ENCODE data around the gene NR3C2. TPM values are rescaled to one million over a fixed set of nuclear protein-coding genes. Genes with fewer than 3 reads are reported as not detected.

Gene NR3C2
- total RNA-seq, 2 donors from 2014 or later = 0.44 to 0.82 TPM

- Histone ChIP-seq H3K4me3 (ENCODE audit: low read length) (no peak overlapping the region), H3K27me3 (ENCODE audit: control insufficient read depth, insufficient read depth, low read length, poor library complexity, severe bottlenecking) (no peaks in the 10 kb centered on the region), H3K9ac (ENCODE audit: extremely low read depth, low read length, poor library complexity, severe bottlenecking) (no peak overlapping the region), H3K36me3 (ENCODE audit: control insufficient read depth, insufficient read depth, low read length) (no peaks in the 10 kb centered on the region), H3K9me3 (ENCODE audit: control insufficient read depth, low read length) (no peaks in the 10 kb centered on the region), H3K4me1 (ENCODE audit: control insufficient read depth, insufficient read depth, low read length) (no peaks in the 10 kb centered on the region), H3K27ac (ENCODE audit: low read depth, low read length) (no peak overlapping the region)
- H3K4me1 Mint-ChIP-seq = peaks cover 2% of the 10 kb centered on the region
- no peaks in the 10 kb centered on the region for H3K27me3 Mint-ChIP-seq (ENCODE audit: insufficient read depth)
- TF ChIP-seq CTCF (conservative IDR thresholded peaks at IDR 0.05) = no peak
- H3K27ac Mint-ChIP-seq = no peak overlapping the region
- no peaks in the 10 kb centered on the region for H3K9me3 Mint-ChIP-seq
- 92 to 93% methylated on average over 5 to 11 of the region's 11 CpGs for WGBS, 2 experiments (ENCODE audit: insufficient coverage in 1 of 2, insufficient read length in 1 of 2)
- no peaks in the 10 kb centered on the region for H3K36me3 Mint-ChIP-seq (ENCODE audit: low read depth)
- no peak for DNase-seq
- no peak overlapping the region for H3K4me3 Mint-ChIP-seq
These were observed 349.7 kb downstream of the NR3C2 start for GRCh38 chr4:148092316-148093014.

GRCh38 chr4:148091896-148092295, 350.3 kb downstream of the NR3C2 start:
- H3K27me3 ChIP-seq (ENCODE audit: control insufficient read depth, insufficient read depth, low read length, poor library complexity, severe bottlenecking) = no peaks in the 10 kb centered on the region
- no peak for TF ChIP-seq CTCF (conservative IDR thresholded peaks at IDR 0.05)
- H3K4me1 ChIP-seq (ENCODE audit: control insufficient read depth, insufficient read depth, low read length) = no peaks in the 10 kb centered on the region
- no peak overlapping the region for H3K4me3 ChIP-seq (ENCODE audit: low read length)
- Mint-ChIP-seq H3K9me3 (no peaks in the 10 kb centered on the region), H3K27me3 (ENCODE audit: insufficient read depth) (no peaks in the 10 kb centered on the region), H3K4me3 (no peak overlapping the region), H3K27ac (no peak overlapping the region), H3K36me3 (ENCODE audit: low read depth) (no peaks in the 10 kb centered on the region), H3K4me1 (peaks cover 2% of the 10 kb centered on the region)
- no peaks in the 10 kb centered on the region for H3K9me3 ChIP-seq (ENCODE audit: control insufficient read depth, low read length)
- H3K27ac ChIP-seq (ENCODE audit: low read depth, low read length) = no peak overlapping the region
- no peak for DNase-seq
- H3K36me3 ChIP-seq (ENCODE audit: control insufficient read depth, insufficient read depth, low read length) = no peaks in the 10 kb centered on the region
- H3K9ac ChIP-seq (ENCODE audit: extremely low read depth, low read length, poor library complexity, severe bottlenecking) = no peak overlapping the region
- WGBS, 2 experiments (ENCODE audit: insufficient coverage in 1 of 2, insufficient read length in 1 of 2) = 86 to 96% methylated on average over 4 of the region's 4 CpGs

GRCh38 chr4:148090503-148091476, 351.4 kb downstream of the NR3C2 start:
- WGBS, 2 experiments (ENCODE audit: insufficient coverage in 1 of 2, insufficient read length in 1 of 2) = 91 to 96% methylated on average over 9 to 17 of the region's 17 CpGs
- Mint-ChIP-seq H3K27ac (no peak overlapping the region), H3K4me1 (no peaks in the 10 kb centered on the region)

More at GRCh38 chr4:148090503-148091476, 351.4 kb downstream of the NR3C2 start:
- no peaks in the 10 kb centered on the region for H3K27me3 ChIP-seq (ENCODE audit: control insufficient read depth, insufficient read depth, low read length, poor library complexity, severe bottlenecking)
- DNase-seq = no peak
- H3K27ac ChIP-seq (ENCODE audit: low read depth, low read length) = no peak overlapping the region
- no peaks in the 10 kb centered on the region for H3K9me3 ChIP-seq (ENCODE audit: control insufficient read depth, low read length)
- TF ChIP-seq CTCF (conservative IDR thresholded peaks at IDR 0.05) = no peak
- H3K9me3 Mint-ChIP-seq = no peaks in the 10 kb centered on the region
- H3K27me3 Mint-ChIP-seq (ENCODE audit: insufficient read depth) = no peaks in the 10 kb centered on the region
- no peak overlapping the region for H3K9ac ChIP-seq (ENCODE audit: extremely low read depth, low read length, poor library complexity, severe bottlenecking)
- H3K36me3 ChIP-seq (ENCODE audit: control insufficient read depth, insufficient read depth, low read length) = no peaks in the 10 kb centered on the region
- no peak overlapping the region for H3K4me3 Mint-ChIP-seq
- no peaks in the 10 kb centered on the region for H3K4me1 ChIP-seq (ENCODE audit: control insufficient read depth, insufficient read depth, low read length)
- H3K4me3 ChIP-seq (ENCODE audit: low read length) = no peak overlapping the region
- H3K36me3 Mint-ChIP-seq (ENCODE audit: low read depth) = no peaks in the 10 kb centered on the region
